Stimulated activated CD8-positive, alpha-beta memory T cell treated with anti-CD3 and anti-CD28 coated beads, Interleukin-7, amount 100 ng/mL, for 4 hours (primary cell): Measurements from ENCODE around the gene ARMH4.
"Not testable (repeated sequence)": the region's sequence is repeated elsewhere in the genome, so short reads cannot be mapped to it uniquely, and the experiment has no call there.

Source experiments
- DNase-seq, 2 donors: peaks; one replicate each; pipeline ENCODE4 v3.0.0-alpha.2; 2020; ENCODE audit warnings: low read depth in 2 of 2

Gene ARMH4

DNA sequence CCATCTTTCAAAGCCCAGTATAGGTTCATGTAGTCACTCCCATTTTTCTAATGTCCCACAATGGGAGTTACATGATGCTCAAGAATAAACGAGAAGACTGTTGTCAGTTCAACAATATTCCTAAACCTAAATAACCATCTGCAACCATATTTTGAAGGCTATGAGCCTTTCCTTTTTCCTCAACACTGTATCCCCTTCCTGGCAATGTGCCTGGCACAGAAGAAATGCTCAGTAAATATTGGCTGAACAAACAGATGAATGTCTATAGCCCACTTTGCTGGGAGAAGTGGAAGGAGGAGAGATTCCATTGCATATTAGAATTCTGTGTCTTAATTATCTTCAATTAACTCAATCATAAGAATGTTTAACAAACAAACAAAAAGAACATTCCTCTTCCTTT, 6.1 kb downstream of the ARMH4 start:
- DNase-seq: no peak

DNA sequence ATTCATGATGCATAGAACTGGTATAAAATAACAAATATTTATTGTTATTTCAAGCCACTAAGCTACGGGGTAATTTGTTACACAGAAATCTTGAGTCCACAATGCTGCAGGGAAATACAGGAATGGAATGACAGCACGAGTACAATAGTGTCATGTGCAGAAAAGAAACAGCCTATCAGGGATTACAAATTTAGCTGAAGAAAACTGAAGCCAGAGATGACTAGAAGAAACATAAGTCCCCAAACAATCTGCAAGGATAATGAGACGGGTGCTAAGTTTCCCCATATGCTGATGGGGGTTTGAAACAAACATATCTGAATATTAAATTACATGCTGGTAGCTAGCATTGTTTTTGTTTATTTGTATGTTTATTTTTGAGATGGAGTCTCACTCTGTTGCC, 8.9 kb downstream of the ARMH4 start:
- DNase-seq: no peak

- DNase-seq: no peak
Measured at GRCh38 chr14:58141893-58142292, 10.1 kb downstream of the ARMH4 start.

- DNase-seq: no peak
Measured at GRCh38 chr14:58138714-58139482, 13.1 kb downstream of the ARMH4 start.

- no peak for DNase-seq
Measured at GRCh38 chr14:58138031-58138713, 13.8 kb downstream of the ARMH4 start.

GRCh38 chr14:58133739-58134138, 18.3 kb downstream of the ARMH4 start:
- DNase-seq: no peak

DNA sequence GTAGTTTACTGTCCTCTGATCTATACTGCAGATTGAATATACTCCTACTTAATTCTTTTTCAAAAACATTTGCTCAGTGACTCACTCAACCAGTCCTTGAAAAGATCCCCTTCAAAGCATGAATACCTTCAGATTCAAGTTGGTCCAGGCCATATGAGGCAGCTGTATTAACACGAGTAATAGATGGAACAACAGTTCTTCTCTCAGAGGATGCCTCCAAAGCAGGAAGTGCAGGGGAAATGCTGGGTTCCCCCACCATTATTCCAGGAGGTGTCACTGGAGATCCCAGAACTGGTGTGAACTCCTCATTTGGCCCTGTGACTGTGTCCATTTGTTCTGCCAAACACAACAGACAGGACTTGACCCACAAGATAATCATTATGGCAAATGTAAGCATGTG, 20.6 kb downstream of the ARMH4 start:
- DNase-seq: no peak

- DNase-seq: no peak
Measured at GRCh38 chr14:58130116-58130782, 21.8 kb downstream of the ARMH4 start.

GRCh38 chr14:58129208-58129607, 22.8 kb downstream of the ARMH4 start:
- no peak for DNase-seq

GRCh38 chr14:58128416-58128815, 23.6 kb downstream of the ARMH4 start:
- no peak for DNase-seq

DNA sequence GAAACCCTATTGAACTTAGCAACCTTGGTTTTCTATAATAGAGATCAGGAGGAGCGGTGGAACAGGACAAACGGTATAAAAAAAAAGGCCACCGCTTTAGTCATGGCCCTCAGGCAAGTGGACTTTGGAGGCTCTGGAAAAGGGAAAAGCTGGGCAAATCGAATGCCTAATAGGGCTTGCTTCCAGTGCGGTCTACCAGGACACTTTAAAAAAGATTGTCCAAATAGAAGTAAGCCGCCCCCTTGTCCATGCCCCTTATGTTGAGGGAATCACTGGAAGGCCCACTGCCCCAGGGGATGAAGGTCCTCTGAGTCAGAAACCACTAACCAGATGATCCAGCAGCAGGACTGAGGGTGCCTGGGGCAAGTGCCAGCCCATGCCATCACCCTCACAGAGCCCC, 29.5 kb downstream of the ARMH4 start:
- not testable (repeated sequence) for DNase-seq

GRCh38 chr14:58121530-58122186, 30.4 kb downstream of the ARMH4 start:
- DNase-seq: no peak

DNA sequence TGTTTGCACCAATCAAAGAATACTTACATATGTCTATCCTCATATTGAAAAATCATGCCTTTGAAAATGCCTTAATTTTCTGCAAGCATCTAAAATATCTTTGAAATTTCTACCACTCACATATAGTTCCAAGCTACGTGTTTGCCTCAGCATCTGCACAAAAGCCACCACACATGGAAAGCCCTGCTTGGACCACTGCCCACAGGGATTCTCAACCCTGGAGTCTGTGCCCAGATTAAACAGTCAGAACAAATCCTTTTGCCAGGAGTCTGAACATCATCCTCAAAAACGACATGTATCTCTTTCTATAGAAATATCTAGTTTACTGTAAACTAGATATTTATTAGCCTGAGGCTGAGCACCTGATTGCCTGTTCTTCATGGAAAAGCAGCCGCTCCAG, 32.6 kb downstream of the ARMH4 start:
- DNase-seq: no peak

GRCh38 chr14:58118097-58118815, 33.8 kb downstream of the ARMH4 start:
- no peak for DNase-seq

DNA sequence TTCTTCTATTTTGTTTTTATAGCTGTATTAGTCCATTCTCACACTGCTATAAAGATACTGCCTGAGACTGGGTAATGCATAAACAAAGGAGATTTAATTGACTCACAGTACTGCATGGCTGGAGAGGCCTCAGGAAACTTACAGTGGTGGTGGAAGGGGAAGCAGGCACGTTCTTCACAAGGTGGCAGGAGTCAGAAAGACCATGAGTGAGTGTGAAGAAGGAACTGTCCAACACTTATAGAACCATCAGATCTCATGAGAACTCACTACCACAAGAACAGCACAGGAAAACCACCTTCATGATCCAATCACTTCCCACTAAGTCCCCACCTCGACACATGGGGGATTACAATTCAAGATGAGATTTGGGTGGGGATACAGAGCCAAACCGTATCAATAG, 42.3 kb downstream of the ARMH4 start:
- DNase-seq: no peak

- no peak for DNase-seq
Measured at GRCh38 chr14:58108717-58109116, 43.3 kb downstream of the ARMH4 start.

- no peak for DNase-seq
Measured at GRCh38 chr14:58107947-58108552, 44.0 kb downstream of the ARMH4 start.

DNA sequence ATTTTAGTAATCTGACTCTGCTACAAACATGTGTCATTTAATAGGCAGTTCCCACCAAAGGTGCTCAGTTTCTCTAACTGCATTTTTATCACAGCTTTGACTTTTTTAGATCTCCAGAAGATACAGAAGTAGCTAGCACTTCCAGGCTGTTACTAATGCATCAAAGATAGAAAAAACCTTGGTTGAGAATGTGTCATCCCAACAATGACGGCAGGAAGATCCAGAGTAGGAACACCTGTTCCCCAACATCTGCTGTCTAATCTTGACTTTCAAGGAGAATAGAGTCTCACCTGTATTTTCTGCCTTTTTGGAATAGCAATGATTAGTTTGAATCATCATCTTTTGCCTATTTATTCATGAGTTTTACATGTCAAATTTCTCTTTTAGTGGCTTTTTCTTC, 45.0 kb downstream of the ARMH4 start:
- DNase-seq: no peak

DNA sequence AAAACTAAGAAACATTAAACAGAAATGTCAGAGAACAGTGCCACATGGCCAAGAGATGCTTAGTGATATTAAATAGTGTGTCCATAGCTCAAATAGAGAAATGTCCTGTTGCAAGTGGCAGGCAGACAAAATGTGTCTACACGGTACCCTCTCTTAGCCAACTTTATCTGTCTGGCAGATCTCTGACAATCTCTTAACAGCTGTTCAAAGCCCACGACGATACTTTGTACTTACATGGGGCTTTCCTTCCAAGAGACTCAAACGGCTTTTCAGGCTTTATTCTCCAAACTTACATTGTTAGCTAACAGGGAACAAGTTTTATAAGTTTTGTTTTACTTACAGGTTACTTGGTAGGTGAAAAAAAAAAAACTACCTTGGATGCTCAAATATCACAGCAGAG, 45.6 kb downstream of the ARMH4 start:
- DNase-seq: no peak

DNA sequence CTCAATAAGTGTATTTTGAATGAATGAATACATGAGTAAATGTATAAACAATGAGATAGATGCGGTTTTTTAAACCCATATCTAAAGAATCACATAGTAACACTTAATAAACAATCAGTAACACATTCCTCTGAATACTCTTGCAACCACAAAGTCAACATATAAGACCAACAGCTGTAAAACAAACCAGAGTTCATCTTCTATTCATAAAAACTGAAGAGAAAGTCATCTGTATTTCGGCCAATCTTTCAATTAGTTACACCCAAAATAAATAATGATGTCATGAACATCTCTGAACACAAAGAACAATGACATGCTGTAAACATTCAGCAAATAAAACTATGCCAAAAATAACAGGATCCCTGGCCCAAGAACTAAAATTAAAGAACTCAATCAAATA, 47.2 kb downstream of the ARMH4 start:
- no peak for DNase-seq

GRCh38 chr14:58100735-58101368, 51.2 kb downstream of the ARMH4 start:
- no peak for DNase-seq
